T-helper 1 cell treated with Interleukin-12 subunit alpha and Interleukin-12 subunit beta and Interleukin-4 antibody, amounts not matched to agents 30 μg/mL and 1 μg/mL, for 36 hours (primary cell): ENCODE measurements around the gene PTPRF.
A peak's percentile ranks its signal among the peaks of the same experiment; 100 is the strongest.

Source experiments
- H3K27ac Mint-ChIP-seq: one replicate; pipeline ENCODE4 v1.8.0; 2021; ENCODE audit warnings: mild to moderate bottlenecking, mixed read lengths
- H3K27me3 Mint-ChIP-seq: one replicate; pipeline ENCODE4 v1.8.0; 2021; ENCODE audit warnings: low read depth, mixed read lengths
- H3K36me3 Mint-ChIP-seq: one replicate; pipeline ENCODE4 v1.8.0; 2021; ENCODE audit warnings: low read depth, mixed read lengths
- H3K4me1 Mint-ChIP-seq: one replicate; pipeline ENCODE4 v1.8.0; 2021; ENCODE audit warnings: low read depth, mixed read lengths
- H3K4me3 Mint-ChIP-seq: one replicate; pipeline ENCODE4 v1.8.0; 2021; ENCODE audit warnings: mild to moderate bottlenecking, moderate library complexity, mixed read lengths
- H3K9me3 Mint-ChIP-seq: one replicate; pipeline ENCODE4 v1.8.0; 2021; ENCODE audit warnings: mixed read lengths

PTPRF gene

DNA sequence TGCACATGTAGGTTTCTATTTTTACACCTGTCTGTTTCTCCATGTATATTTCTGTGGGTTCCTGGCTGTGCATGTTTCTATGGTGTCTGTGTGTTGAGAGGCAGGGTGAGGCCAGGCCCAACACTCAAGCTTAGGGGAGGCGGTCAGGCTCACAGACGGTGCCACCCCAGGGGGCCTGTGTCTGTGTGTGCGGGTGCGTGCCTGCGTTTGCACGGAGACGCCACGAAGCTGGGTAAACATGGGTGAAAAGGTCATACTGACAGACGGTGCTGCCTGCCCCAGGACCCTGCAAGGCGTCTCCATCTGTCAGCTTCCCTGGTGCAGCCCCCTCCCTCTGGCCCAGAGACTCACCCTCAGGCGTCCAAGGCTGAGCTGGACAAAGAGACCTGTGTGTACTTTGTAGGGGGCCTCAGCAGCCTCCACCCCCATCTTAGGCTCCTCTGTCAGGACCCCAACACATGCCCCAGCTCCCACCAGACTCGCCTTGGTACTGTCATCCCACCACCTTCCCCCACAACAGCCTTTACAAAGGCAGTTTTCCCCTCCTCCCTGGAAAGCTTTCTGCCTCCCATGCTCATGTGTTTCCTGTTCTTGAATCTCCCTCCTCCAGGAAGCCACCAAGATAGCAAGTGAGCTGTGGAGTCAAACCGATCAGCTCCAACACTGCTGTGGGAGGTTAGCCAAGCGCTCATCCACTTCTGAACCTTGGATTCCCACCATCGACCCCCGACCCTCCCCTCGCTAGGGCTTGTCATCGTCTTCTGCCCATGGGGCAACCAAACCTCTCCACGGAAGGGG is 34.1 kb downstream of the PTPRF start:
- H3K4me1 Mint-ChIP-seq = peaks cover 11% of the 10 kb centered on the region
- H3K27ac Mint-ChIP-seq = no peak overlapping the region
- H3K9me3 Mint-ChIP-seq = no peaks in the 10 kb centered on the region
- H3K27me3 Mint-ChIP-seq = no peaks in the 10 kb centered on the region
- H3K36me3 Mint-ChIP-seq = no peaks in the 10 kb centered on the region
- peak overlapping the region; percentile 54 for H3K4me3 Mint-ChIP-seq

DNA sequence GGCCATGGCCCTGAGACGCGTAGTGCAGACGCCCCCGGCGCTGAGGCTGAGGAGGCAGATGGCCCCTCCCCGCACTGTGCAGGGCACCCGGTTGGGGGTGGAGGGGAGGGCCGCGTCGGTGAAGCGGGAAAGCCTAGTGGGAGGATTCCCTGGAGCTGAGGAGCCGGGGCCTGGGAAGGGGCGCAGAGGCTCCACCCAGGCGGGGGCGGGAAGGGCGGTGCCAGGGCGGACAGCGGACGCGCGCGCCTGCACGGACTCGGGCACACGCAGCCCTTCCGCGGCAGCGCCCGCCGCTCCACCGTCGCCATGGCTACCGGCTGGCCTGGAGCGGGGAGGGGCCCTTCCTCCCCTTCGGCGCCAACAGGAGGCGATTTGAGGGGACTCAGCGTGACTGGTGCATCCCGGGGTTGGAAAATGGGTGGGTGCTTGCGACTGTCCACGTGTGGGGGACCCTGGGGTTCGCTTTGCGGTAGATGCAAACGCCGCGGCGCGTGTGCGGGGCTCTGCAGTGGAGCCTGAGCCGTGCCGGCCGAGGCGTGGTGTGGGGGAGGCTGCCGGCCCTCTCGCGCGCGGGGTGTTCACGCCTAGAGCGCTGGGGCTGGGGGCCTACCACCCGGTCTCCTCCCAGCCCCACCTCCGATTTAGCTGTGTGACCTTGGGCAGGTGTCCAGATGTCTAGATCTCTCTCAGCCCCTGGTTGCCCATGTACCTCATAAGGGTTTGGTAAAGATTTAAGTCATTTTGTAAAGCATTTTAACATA is 35.1 kb downstream of the PTPRF start:
- Mint-ChIP-seq H3K4me1 (peaks cover 11% of the 10 kb centered on the region), H3K36me3 (no peaks in the 10 kb centered on the region), H3K27ac (no peak overlapping the region), H3K4me3 (peak overlapping the region; percentile 62), H3K27me3 (no peaks in the 10 kb centered on the region), H3K9me3 (no peaks in the 10 kb centered on the region)

DNA sequence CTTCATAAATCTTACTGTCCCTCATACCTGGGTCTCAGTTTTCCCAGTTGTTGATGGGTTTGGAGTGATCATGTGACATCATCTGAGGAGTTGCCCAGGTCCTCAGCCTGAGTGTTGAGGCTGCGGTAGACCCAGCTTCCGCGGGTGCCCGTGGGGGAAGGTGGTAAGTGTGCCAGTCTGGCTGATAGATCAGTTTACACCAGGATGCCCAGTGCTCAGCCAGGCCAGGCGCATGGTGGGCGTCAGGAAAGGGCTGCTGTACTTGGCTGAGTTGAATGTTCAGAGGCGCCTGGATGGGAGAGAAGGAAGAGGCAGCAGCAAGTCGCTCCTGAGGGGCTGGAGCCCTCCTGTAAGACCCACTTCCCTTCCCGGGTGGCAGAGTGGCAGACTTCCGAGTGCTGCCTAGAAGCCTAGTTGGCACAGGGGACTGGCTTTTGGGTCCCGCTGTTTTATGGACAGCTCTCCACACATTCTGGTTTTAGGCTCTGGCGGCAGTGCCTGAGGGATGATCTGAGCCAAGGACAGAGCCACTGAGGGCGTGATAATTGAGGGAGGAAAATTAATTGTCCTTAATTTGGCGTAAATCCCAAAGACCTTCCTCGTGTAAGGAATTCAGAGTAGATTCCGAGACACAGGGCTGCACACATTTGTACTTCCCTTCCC is 35.8 kb downstream of the PTPRF start:
- H3K27me3 Mint-ChIP-seq = no peaks in the 10 kb centered on the region
- no peak overlapping the region for H3K27ac Mint-ChIP-seq
- H3K4me1 Mint-ChIP-seq = peaks cover 11% of the 10 kb centered on the region
- H3K36me3 Mint-ChIP-seq = no peaks in the 10 kb centered on the region
- no peaks in the 10 kb centered on the region for H3K9me3 Mint-ChIP-seq
- H3K4me3 Mint-ChIP-seq = peak overlapping the region; percentile 62

DNA sequence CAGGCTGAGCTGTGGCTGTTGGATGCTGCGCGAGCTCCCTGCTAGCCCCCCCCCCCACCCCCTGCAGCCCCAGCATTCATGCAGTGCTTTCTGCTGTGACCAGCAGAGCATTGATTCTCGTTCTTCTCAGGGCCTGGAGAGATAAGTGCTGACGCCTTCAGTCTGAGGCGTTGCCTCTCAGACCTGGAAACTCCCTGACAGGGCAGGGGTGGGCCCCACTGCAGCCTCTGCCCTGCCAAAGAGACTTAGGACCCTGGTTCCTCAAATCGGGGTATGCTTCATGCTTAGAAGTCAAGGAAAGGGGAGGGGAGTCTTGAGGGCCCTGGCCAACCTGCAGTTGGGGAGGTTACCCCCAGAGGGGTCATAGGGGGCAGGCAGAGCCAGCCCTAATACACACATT is 38.5 kb downstream of the PTPRF start:
- Mint-ChIP-seq H3K4me3 (no peak overlapping the region), H3K27ac (no peak overlapping the region), H3K36me3 (no peaks in the 10 kb centered on the region)

DNA sequence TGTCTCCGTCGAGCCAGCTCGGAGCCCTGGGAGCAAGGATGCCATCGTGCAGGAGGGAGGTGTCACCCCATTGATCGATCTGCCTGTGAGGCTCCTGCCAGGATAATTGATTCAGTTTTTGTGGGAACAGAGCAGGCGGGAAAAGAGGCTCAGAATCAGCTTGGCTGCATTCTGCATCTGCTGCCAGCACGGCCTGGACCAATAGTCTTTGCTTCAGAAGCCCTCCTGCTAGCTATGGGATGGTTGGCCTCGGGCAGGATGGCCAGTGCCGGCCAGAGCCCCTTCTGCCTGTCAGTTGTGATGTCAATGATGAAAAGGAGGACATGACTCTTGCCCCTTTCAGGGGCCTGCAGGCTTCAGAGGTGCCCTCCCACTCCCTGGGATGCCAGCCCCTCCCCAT is 39.6 kb downstream of the PTPRF start:
- H3K27ac Mint-ChIP-seq = no peak overlapping the region
- H3K4me3 Mint-ChIP-seq = no peak overlapping the region
- peaks cover 6% of the 10 kb centered on the region for H3K4me1 Mint-ChIP-seq
- no peaks in the 10 kb centered on the region for H3K36me3 Mint-ChIP-seq
- no peaks in the 10 kb centered on the region for H3K9me3 Mint-ChIP-seq
- no peaks in the 10 kb centered on the region for H3K27me3 Mint-ChIP-seq

More for the DNA sequence above, 38.5 kb downstream of the PTPRF start:
- H3K9me3 Mint-ChIP-seq = no peaks in the 10 kb centered on the region
- H3K4me1 Mint-ChIP-seq = peaks cover 11% of the 10 kb centered on the region
- H3K27me3 Mint-ChIP-seq = no peaks in the 10 kb centered on the region

DNA sequence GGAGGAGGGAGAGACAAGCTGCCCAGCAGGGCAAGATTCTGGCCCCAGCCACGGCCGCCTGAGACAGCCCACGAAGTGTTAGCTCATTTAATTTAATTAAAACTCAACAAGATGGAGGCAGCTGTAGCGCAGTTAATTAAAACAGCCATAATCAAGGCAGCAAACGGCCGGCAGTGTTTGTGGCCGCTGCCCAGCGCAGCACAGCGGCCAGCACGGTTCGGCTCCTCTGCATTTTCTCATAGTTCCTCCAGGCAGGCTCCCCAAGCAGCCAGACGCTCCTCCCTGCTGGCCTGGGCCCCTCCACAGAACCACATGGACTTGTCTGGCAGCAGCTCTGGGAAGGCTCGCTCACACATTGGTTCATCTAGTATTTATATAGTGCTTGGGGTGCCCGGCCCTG is 40.0 kb downstream of the PTPRF start:
- Mint-ChIP-seq H3K4me3 (no peak overlapping the region), H3K27ac (no peak overlapping the region), H3K27me3 (no peaks in the 10 kb centered on the region), H3K9me3 (no peaks in the 10 kb centered on the region), H3K4me1 (peaks cover 4% of the 10 kb centered on the region), H3K36me3 (no peaks in the 10 kb centered on the region)

DNA sequence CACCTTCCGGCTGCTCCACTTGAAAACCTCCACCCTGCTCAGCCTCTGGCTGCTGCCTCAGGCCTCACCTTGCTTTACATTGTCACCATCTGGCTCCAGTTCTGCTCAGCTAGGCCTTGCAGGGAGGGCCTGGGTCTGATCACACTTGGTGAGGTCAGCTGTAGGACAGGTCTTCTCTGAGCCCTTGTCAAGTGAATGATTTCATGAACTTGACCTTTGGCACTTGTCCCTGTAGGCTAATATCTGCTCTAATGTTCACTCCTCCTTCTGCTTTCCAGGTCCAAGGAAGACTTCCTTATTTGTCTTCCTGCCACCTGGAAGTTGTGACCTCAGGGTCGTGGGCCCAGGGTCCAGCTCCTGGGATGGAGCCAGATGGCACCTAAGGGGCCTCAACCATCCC is 41.4 kb downstream of the PTPRF start:
- Mint-ChIP-seq H3K27me3 (no peaks in the 10 kb centered on the region), H3K36me3 (no peaks in the 10 kb centered on the region), H3K27ac (no peak overlapping the region), H3K4me1 (no peaks in the 10 kb centered on the region), H3K9me3 (no peaks in the 10 kb centered on the region), H3K4me3 (no peak overlapping the region)

DNA sequence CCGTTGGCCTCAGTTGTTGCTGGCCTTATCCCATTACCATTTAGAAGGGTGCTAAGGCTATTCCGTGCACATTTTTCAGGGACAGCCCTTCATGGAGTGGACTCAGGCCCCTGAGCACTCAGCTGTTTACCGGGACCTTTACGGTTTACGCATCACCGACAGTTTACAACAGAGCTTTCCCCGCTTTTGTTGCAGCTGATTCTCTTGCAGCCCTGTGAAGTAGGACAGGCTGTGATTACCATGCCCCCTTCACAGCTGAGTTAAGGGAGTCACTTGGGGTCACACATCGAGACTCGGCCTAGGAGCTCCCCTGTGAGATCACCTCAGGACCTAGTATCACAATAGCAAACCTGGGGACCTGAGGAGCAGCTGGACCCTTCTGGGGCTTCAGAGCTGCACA is 41.9 kb downstream of the PTPRF start:
- H3K27ac Mint-ChIP-seq = no peak overlapping the region
- no peaks in the 10 kb centered on the region for H3K4me1 Mint-ChIP-seq
- H3K36me3 Mint-ChIP-seq = no peaks in the 10 kb centered on the region
- H3K4me3 Mint-ChIP-seq = no peak overlapping the region
- H3K9me3 Mint-ChIP-seq = no peaks in the 10 kb centered on the region
- H3K27me3 Mint-ChIP-seq = no peaks in the 10 kb centered on the region

DNA sequence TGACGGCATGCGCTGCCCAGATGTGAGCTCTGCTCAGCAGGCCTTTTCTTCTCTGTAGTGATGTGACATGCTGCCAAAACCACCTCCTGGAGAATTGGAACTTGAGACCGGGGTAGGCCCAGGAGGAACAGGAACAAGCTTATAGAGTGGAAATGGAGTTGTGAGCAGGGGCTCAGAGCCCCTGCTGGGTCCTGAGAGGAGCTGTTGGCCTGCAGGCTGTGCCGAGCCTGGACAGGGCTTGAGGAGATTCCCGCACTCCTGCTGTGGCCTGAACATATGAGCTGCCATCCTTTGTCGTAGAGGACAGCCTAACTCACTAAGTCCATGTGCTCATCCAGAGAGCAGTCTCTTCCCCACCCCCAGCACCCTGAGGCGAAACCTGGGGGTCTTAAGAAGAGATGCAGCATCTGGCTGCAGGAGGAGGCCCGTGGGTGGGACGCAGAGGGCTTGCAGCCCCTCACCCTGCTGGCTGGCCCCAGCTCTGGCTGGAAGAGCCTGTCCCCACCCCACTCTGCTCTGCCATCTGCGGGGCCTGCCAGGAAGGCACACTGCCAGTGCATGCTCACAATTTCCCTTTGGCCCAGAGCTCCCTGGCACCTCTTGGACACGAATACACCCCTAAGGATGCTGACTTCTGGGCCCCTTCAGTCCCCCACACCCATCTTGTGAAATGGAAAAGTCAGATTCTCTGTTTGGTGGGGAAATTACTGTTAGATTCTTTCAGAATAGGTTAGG is 42.5 kb downstream of the PTPRF start:
- Mint-ChIP-seq H3K4me1 (no peaks in the 10 kb centered on the region), H3K27me3 (no peaks in the 10 kb centered on the region), H3K9me3 (no peaks in the 10 kb centered on the region), H3K36me3 (no peaks in the 10 kb centered on the region), H3K27ac (no peak overlapping the region), H3K4me3 (no peak overlapping the region)

DNA sequence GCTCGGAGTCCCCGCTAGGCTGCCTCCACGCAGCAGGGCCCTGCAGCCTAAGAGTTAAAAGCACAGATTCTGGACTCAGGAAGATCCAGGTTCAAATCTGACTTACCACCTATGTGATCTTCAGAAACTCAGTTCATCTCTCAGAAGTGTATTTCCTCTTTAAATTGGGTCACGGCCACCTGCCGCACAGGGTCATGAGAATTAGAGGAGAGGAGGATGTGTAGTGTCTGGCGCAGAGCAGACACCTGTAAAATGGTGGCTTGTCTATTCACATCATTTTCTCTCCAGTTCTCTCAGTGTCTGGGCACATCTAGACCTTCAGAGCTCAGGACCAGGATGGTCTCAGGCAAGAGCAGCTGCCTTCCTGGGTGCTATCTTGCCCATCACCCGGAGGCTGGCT is 45.8 kb downstream of the PTPRF start:
- Mint-ChIP-seq H3K27me3 (no peaks in the 10 kb centered on the region), H3K4me3 (no peak overlapping the region)

DNA sequence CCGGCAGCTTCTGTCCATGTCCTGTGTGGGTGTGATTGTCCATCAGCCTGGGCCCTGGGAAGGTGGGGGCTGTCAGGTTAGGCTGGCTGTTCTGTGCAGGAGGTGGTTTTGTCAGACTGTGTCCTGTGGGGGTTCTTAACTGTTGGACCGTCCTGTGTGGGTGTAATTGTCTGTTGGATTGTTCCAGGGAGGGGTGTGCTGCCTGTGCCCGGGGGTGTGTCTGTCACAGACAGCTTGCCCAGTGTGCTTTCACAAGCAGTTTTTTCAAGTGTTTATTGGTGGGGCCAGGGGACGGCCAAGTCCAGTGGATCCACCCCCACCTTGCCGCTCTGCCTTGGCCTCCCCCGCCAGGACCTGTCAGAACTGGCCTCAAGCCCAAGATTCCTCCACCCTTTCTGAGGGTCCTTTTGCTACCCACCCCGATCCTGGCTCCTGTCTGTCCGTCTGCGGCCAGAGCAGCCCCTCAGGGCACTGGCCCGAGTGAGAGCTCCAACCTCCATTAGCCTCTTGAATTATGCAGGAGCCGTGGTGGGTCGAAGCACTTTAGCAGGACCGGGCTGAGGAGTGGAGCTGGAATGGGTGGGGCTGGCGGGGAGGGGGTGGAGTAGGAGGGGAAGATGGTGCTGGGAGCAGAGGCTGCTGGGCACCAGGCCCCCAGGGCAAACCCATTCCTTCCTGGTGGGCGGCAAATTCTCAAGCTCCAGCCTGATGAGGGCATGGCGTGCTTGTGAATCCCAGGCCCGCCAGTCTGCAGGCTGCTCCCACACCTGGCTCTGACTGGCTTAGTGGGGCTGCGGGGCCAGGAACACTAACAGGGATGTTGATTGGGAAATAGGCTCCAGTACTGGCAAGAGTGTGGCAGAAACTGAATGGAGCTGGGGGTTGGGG is 47.2 kb downstream of the PTPRF start:
- Mint-ChIP-seq H3K27me3 (no peaks in the 10 kb centered on the region), H3K4me3 (no peak overlapping the region), H3K4me1 (no peaks in the 10 kb centered on the region), H3K27ac (no peak overlapping the region), H3K36me3 (no peaks in the 10 kb centered on the region), H3K9me3 (no peaks in the 10 kb centered on the region)

More for the DNA sequence above, 45.8 kb downstream of the PTPRF start:
- no peaks in the 10 kb centered on the region for H3K4me1 Mint-ChIP-seq
- H3K27ac Mint-ChIP-seq = no peak overlapping the region
- no peaks in the 10 kb centered on the region for H3K36me3 Mint-ChIP-seq
- H3K9me3 Mint-ChIP-seq = no peaks in the 10 kb centered on the region

DNA sequence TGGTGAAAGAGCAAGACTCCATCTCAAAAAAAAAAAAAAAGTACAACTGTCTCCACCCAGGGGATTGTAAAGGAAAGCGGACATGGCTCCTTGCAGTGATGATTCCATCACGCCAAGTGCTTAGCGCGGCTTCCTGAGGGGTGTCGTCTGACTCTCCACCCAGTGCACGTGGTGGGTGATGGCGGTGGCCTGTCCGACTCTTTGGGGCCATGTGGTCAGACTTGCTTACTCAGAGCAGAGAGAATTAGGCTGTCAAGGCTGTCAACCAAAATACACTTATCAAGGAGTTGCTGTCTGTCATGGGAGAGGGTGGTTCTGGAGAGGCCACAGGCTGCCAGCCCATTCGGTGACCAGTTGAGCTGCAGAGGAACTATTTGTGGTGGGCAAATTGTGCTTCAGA is 49.4 kb downstream of the PTPRF start:
- Mint-ChIP-seq H3K27ac (no peak overlapping the region), H3K36me3 (no peaks in the 10 kb centered on the region), H3K27me3 (no peaks in the 10 kb centered on the region), H3K4me3 (no peak overlapping the region), H3K9me3 (no peaks in the 10 kb centered on the region), H3K4me1 (no peaks in the 10 kb centered on the region)

DNA sequence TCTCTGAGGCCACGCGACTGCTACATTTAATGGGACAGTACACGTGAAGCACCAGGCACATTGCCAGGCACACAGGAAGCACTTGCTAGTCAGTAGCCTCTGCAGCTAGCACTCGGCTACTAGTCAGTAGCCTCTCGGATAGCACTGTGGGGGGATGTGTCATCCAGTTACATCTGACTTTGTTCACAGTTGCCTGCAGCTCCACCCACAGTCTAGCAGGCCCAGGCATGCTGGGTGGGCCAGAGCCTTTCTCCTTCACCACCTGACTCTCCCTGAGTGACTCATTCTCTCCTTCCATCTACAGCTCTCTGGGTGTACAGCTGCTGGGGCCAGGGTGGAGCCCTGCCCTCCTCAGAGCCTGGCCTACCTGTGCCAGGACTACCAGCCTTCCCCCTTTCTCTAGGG is 51.5 kb downstream of the PTPRF start:
- no peaks in the 10 kb centered on the region for H3K9me3 Mint-ChIP-seq
- no peak overlapping the region for H3K27ac Mint-ChIP-seq
- no peak overlapping the region for H3K4me3 Mint-ChIP-seq
- no peaks in the 10 kb centered on the region for H3K27me3 Mint-ChIP-seq
- no peaks in the 10 kb centered on the region for H3K4me1 Mint-ChIP-seq
- H3K36me3 Mint-ChIP-seq = no peaks in the 10 kb centered on the region

DNA sequence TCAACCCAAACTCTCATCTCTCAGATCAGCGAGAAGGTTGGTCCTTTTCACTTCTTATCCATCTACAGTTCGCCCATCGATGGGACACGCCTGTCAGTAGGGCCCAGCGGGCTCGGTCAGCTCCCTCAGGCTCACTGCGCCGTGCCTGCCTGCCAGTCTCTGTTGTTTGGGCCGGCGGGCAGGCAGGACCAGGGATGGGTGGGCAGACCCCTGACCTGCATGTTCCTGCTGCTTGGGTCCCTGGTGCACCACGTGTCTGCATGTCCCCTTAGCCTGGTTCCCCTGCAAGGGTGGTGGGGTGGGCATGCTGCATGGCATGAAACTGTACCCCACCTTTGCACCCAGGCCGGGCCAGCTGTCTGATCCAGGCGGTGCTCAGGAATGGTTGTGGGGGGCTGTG is 52.4 kb downstream of the PTPRF start:
- Mint-ChIP-seq H3K4me1 (no peaks in the 10 kb centered on the region), H3K36me3 (no peaks in the 10 kb centered on the region), H3K4me3 (no peak overlapping the region)

More for the DNA sequence above, 52.4 kb downstream of the PTPRF start:
- Mint-ChIP-seq H3K9me3 (no peaks in the 10 kb centered on the region), H3K27ac (no peak overlapping the region), H3K27me3 (no peaks in the 10 kb centered on the region)
